HCT116 (cell line): Measurements from ENCODE around the gene PPFIBP1. TPM values are rescaled to one million over a fixed set of nuclear protein-coding genes. Genes with fewer than 3 reads are reported as not detected.

Experiments
- ATAC-seq: fragments of 200-7000 bp; cut with Tn5 transposase; 2 replicates; pipeline ENCODE4 v1.9.1; 2020; ENCODE audit warnings: mild to moderate bottlenecking, moderate library complexity
- BruUV-seq: library from RNA; stranded (reverse); fragments of 400-500 nt; replicated peaks from 2 replicates; lab custom pipeline; 2021; lab: Mats Ljungman, UMichigan
- CTCF ChIA-PET: fragments of 300-600 bp; sonication (Branson Sonifier 250); formaldehyde crosslinking; loops from one replicate; lab custom pipeline; 2021; ENCODE audit warnings: antibody characterized with exemption; lab: Charles Lee
- POLR2A ChIA-PET: fragments of 300-600, 350-600 bp; sonication (Branson Sonifier 250); formaldehyde crosslinking; loops from one replicate; lab custom pipeline; 2021; ENCODE audit warnings: antibody characterized with exemption; lab: Charles Lee
- RAD21 ChIA-PET, 2 experiments: fragments of 300-600 bp; sonication (Branson Sonifier 250); formaldehyde crosslinking; loops; one replicate each; lab custom pipeline; 2023; ENCODE audit warnings: low total read pairs in 2 of 2; ENCODE audit not compliant: uncharacterized antibody in 2 of 2, unreplicated experiment in 2 of 2, low non-redundant PET in 1 of 2; lab: Charles Lee
- DNase-seq: peaks from one replicate; pipeline ENCODE4 v3.0.0-alpha.2; 2010; ENCODE audit warnings: low read depth, low spot score
- H2AFZ ChIP-seq: fragments of 200-600 bp; shearing (Covaris generic), sonication (generic); 2 replicates; pipeline ENCODE4 v1.6.1; 2017; ENCODE audit warnings: low read depth, mixed run types, mixed read lengths, antibody characterized with exemption, low read length; ENCODE audit not compliant: poor library complexity, severe bottlenecking
- H3K27ac ChIP-seq: 2 replicates; pipeline ENCODE4 v1.5.1; 2012; ENCODE audit warnings: low read depth, low read length
- H3K27me3 ChIP-seq: fragments of 200-600 bp; sonication (generic); 2 replicates; pipeline ENCODE4 v1.6.1; 2016; ENCODE audit warnings: mixed run types, low read length, mixed read lengths; ENCODE audit not compliant: insufficient read depth
- H3K36me3 ChIP-seq, 2 experiments: fragments of 200-500 bp in 1 of 2; fragments of 200-600 bp in 1 of 2; sonication (Bioruptor generic) in 1 of 2; sonication (generic) in 1 of 2; 2 replicates each; pipeline versions ENCODE4 v1.5.1 to v1.6.1; 2014 to 2016; ENCODE audit warnings: low read length in 2 of 2, inconsistent platforms in 1 of 2, mixed read lengths in 1 of 2, mixed run types in 1 of 2; ENCODE audit not compliant: insufficient read depth in 2 of 2, control insufficient read depth in 1 of 2
- H3K4me1 ChIP-seq, 2 experiments: fragments of 200-600 bp in 1 of 2; sonication (generic) in 1 of 2; 2 replicates each; pipeline versions ENCODE4 v1.5.1 to v1.6.1; 2012 to 2017; ENCODE audit warnings: low read length in 2 of 2, inconsistent platforms in 1 of 2, mild to moderate bottlenecking in 1 of 2, mixed read lengths in 1 of 2, mixed run types in 1 of 2, moderate library complexity in 1 of 2; ENCODE audit not compliant: insufficient read depth in 2 of 2, control insufficient read depth in 1 of 2
- H3K4me2 ChIP-seq: fragments of 200-600 bp; sonication (generic); 2 replicates; pipeline ENCODE4 v1.6.1; 2017; ENCODE audit warnings: mixed run types, low read length, mixed read lengths
- H3K4me3 ChIP-seq, 2 experiments: fragments of 200-600 bp in 1 of 2; sonication (generic) in 1 of 2; replicated peaks in 1 of 2; 2 replicates each; pipeline ENCODE4 v1.5.1; 2011 to 2016; ENCODE audit warnings: low read length in 2 of 2, control low read depth in 1 of 2, low read depth in 1 of 2, mild to moderate bottlenecking in 1 of 2, mixed read lengths in 1 of 2, mixed run types in 1 of 2
- H3K79me2 ChIP-seq: fragments of 200-600 bp; sonication (generic); 2 replicates; pipeline ENCODE4 v1.6.1; 2017; ENCODE audit warnings: mild to moderate bottlenecking, mixed run types, low read length, moderate library complexity, mixed read lengths; ENCODE audit not compliant: insufficient read depth
- H3K9ac ChIP-seq: fragments of 200-600 bp; sonication (generic); 2 replicates; pipeline ENCODE4 v1.6.1; 2016; ENCODE audit warnings: low read length, mixed read lengths
- H3K9me2 ChIP-seq: fragments of 200-600 bp; sonication (generic), shearing (Covaris generic); 2 replicates; pipeline ENCODE4 v1.6.1; 2017; ENCODE audit warnings: mixed run types, mild to moderate bottlenecking, moderate library complexity; ENCODE audit not compliant: insufficient read depth
- H3K9me3 ChIP-seq, 2 experiments: fragments of 200-500 bp in 1 of 2; fragments of 200-600 bp in 1 of 2; sonication (Bioruptor generic) in 1 of 2; sonication (generic) in 1 of 2; 2 replicates each; pipeline ENCODE4 v1.6.1; 2014 to 2017; ENCODE audit warnings: low read length in 2 of 2, mixed read lengths in 2 of 2, inconsistent platforms in 1 of 2, low read depth in 1 of 2, mild to moderate bottlenecking in 1 of 2, mixed run types in 1 of 2, moderate library complexity in 1 of 2; ENCODE audit not compliant: control insufficient read depth in 1 of 2, insufficient read depth in 1 of 2
- H4K20me1 ChIP-seq: fragments of 200-600 bp; sonication (generic), shearing (Covaris generic); 2 replicates; pipeline ENCODE4 v1.6.1; 2017; ENCODE audit warnings: mixed run types, mild to moderate bottlenecking, moderate library complexity; ENCODE audit not compliant: insufficient read depth
- ATF3 ChIP-seq: IDR thresholded peaks from 2 replicates; pipeline ENCODE4 v1.6.1; 2012
- EGR1 ChIP-seq: IDR thresholded peaks from 2 replicates; pipeline ENCODE4 v1.6.1; 2012; ENCODE audit warnings: low read depth
- MAX ChIP-seq: IDR thresholded peaks from 2 replicates; pipeline ENCODE4 v1.6.1; 2012
- POLR2A ChIP-seq: IDR thresholded peaks from 2 replicates; pipeline ENCODE4 v1.7.0; 2011; ENCODE audit warnings: borderline replicate concordance; ENCODE audit not compliant: insufficient read depth, insufficient read length; ENCODE audit errors: extremely low read depth
- REST ChIP-seq: IDR thresholded peaks from 2 replicates; pipeline ENCODE4 v1.6.1; 2012; ENCODE audit warnings: low read depth
- YY1 ChIP-seq: IDR thresholded peaks from 2 replicates; pipeline ENCODE4 v1.6.1; 2011; ENCODE audit warnings: low read length, low read depth, moderate library complexity, mild to moderate bottlenecking; ENCODE audit not compliant: insufficient replicate concordance; ENCODE audit errors: extremely low read depth
- ZNF274 ChIP-seq: fragments of 200-500 bp; sonication (Bioruptor generic); IDR thresholded peaks from 2 replicates; pipeline ENCODE4 v1.6.1; 2014; ENCODE audit warnings: mild to moderate bottlenecking, low read depth, low read length, inconsistent platforms
- intact Hi-C: fragments of 100-400 bp; cut with micrococcal nuclease; formaldehyde crosslinking; loops from 2 replicates; pipeline ENCODE4 v1.10.0; 2022
- total RNA-seq: library from RNA; stranded (reverse); gene quantifications from one replicate; pipeline ENCODE4 v1.2.1, GENCODE V29; 2021; ENCODE audit not compliant: unreplicated experiment

PPFIBP1 gene
- total RNA-seq, 1 experiment from 2014 or later = 102 TPM

- TF ChIP-seq REST = no peak
- peak; percentile 65 for TF ChIP-seq POLR2A
- TF ChIP-seq, all 23 proteins: peak for 10
These were observed at the start of gene PPFIBP1 (continued) for GRCh38 chr12:27523642-27524493.

GRCh38 chr12:27474344-27474743 is 49.7 kb upstream of the PPFIBP1 start:
- H3K9ac ChIP-seq = no peak overlapping the region
- RAD21 ChIA-PET = no interaction called here
- ATAC-seq = peak; percentile 70
- no peak overlapping the region for H2AFZ ChIP-seq
- H3K9me3 ChIP-seq = peaks cover 4 to 7% of the 10 kb centered on the region in 2 experiments; a peak in 2 of 4 replicates
- TF ChIP-seq ATF3 = no peak
- TF ChIP-seq ZNF274 = no peak
- TF ChIP-seq EGR1 = no peak
- no peak for TF ChIP-seq YY1
- TF ChIP-seq MAX = no peak
- H3K4me3 ChIP-seq = no peak overlapping the region
- no peaks in the 10 kb centered on the region for H4K20me1 ChIP-seq
- H3K79me2 ChIP-seq = no peaks in the 10 kb centered on the region
- H3K4me1 ChIP-seq = peaks cover 0 to 9% of the 10 kb centered on the region in 2 experiments; a peak in 3 of 4 replicates
- POLR2A ChIA-PET = no interaction called here
- no peak for DNase-seq
- BruUV-seq = no TSS peak
- H3K27ac ChIP-seq = no peak overlapping the region
- no peaks in the 10 kb centered on the region for H3K27me3 ChIP-seq
- CTCF ChIA-PET = no interaction called here
- H3K4me2 ChIP-seq = peak overlapping the region; percentile 30
- intact Hi-C loops = no loop called here
- H3K36me3 ChIP-seq = no peaks in the 10 kb centered on the region
- no peaks in the 10 kb centered on the region for H3K9me2 ChIP-seq
